WTC11 (cell line): ENCODE data around the gene DBNL. TPM values are rescaled to one million over a fixed set of nuclear protein-coding genes. Genes with fewer than 3 reads are reported as not detected.

Experiments
- ATAC-seq: fragments of 200-7000 bp; cut with Tn5 transposase; 2 replicates; pipeline ENCODE4 v1.10.0; 2021; ENCODE audit warnings: mild to moderate bottlenecking, moderate library complexity
- CTCF ChIA-PET: fragments of 300-600 bp; sonication (Branson Sonifier 250); formaldehyde crosslinking; loops from one replicate; lab custom pipeline; 2021; ENCODE audit warnings: antibody characterized with exemption; lab: Charles Lee
- POLR2A ChIA-PET: fragments of 350-600 bp; sonication (Branson Sonifier 250); formaldehyde crosslinking; loops from one replicate; lab custom pipeline; 2021; ENCODE audit warnings: antibody characterized with exemption; lab: Charles Lee
- DNase-seq: peaks from one replicate; pipeline ENCODE4 v3.0.0; 2021; ENCODE audit warnings: low spot score
- H3K27ac Mint-ChIP-seq: 2 replicates; pipeline ENCODE4 v1.8.0; 2021; ENCODE audit warnings: mixed read lengths
- H3K27me3 Mint-ChIP-seq: 2 replicates; pipeline ENCODE4 v1.8.0; 2021; ENCODE audit warnings: low read depth, mild to moderate bottlenecking, moderate library complexity, mixed read lengths
- H3K36me3 Mint-ChIP-seq: 2 replicates; pipeline ENCODE4 v1.8.0; 2021; ENCODE audit warnings: mixed read lengths
- H3K4me1 Mint-ChIP-seq: 2 replicates; pipeline ENCODE4 v1.8.0; 2022; ENCODE audit warnings: mixed read lengths
- H3K4me3 Mint-ChIP-seq: 2 replicates; pipeline ENCODE4 v1.8.0; 2021; ENCODE audit warnings: mild to moderate bottlenecking, moderate library complexity, mixed read lengths
- H3K9me3 Mint-ChIP-seq: 2 replicates; pipeline ENCODE4 v1.8.0; 2021; ENCODE audit warnings: mixed read lengths
- CREB1 ChIP-seq: sonication (generic); formaldehyde crosslinking; IDR thresholded peaks from 2 replicates; pipeline ENCODE4 v1.8.0; 2023; ENCODE audit warnings: mild to moderate bottlenecking, missing genetic modification reagents
- JUN ChIP-seq: sonication (generic); formaldehyde crosslinking; IDR thresholded peaks from 2 replicates; pipeline ENCODE4 v1.8.0; 2023; ENCODE audit warnings: mild to moderate bottlenecking, missing genetic modification reagents
- MXD4 ChIP-seq: fragments of 250-450 bp; sonication (Bioruptor Pico); IDR thresholded peaks from 2 replicates; pipeline ENCODE4 v1.8.0; 2021; ENCODE audit warnings: mild to moderate bottlenecking, moderate library complexity, borderline replicate concordance
- NFE2L1 ChIP-seq: sonication (generic); formaldehyde crosslinking; IDR thresholded peaks from 2 replicates; pipeline ENCODE4 v1.8.1; 2023; ENCODE audit warnings: missing genetic modification reagents
- NR3C1 ChIP-seq: sonication (generic); formaldehyde crosslinking; conservative IDR thresholded peaks from 2 replicates; pipeline ENCODE4 v1.8.1; 2023; ENCODE audit warnings: low read depth, mild to moderate bottlenecking, missing genetic modification reagents
- PRRX2 ChIP-seq: fragments of 250-450 bp; sonication (Bioruptor Pico); IDR thresholded peaks from 2 replicates; pipeline ENCODE4 v1.8.0; 2021; ENCODE audit warnings: mild to moderate bottlenecking
- RELA ChIP-seq: sonication (generic); formaldehyde crosslinking; IDR thresholded peaks from 2 replicates; pipeline ENCODE4 v1.8.1; 2022; ENCODE audit warnings: missing genetic modification reagents, mild to moderate bottlenecking, borderline replicate concordance
- TEAD4 ChIP-seq: sonication (generic); formaldehyde crosslinking; IDR thresholded peaks from 2 replicates; pipeline ENCODE4 v1.8.0; 2022; ENCODE audit warnings: mild to moderate bottlenecking, missing genetic modification reagents
- TP53 ChIP-seq: sonication (generic); formaldehyde crosslinking; IDR thresholded peaks from 2 replicates; pipeline ENCODE4 v1.8.1; 2023; ENCODE audit warnings: mild to moderate bottlenecking, missing genetic modification reagents
- ZNF219 ChIP-seq: sonication (generic); formaldehyde crosslinking; IDR thresholded peaks from 2 replicates; pipeline ENCODE4 v1.8.0; 2023; ENCODE audit warnings: missing genetic modification reagents, mild to moderate bottlenecking, borderline replicate concordance
- ZNF232 ChIP-seq: sonication (generic); formaldehyde crosslinking; IDR thresholded peaks from 2 replicates; pipeline ENCODE4 v1.8.0; 2022; ENCODE audit warnings: mild to moderate bottlenecking, missing genetic modification reagents
- ZNF317 ChIP-seq: sonication (generic); formaldehyde crosslinking; IDR thresholded peaks from 2 replicates; pipeline ENCODE4 v1.8.1; 2023; ENCODE audit warnings: low read depth, mild to moderate bottlenecking, moderate library complexity, missing genetic modification reagents, borderline replicate concordance
- ZNF396 ChIP-seq: fragments of 250-450 bp; sonication (Bioruptor Pico); IDR thresholded peaks from 2 replicates; pipeline ENCODE4 v1.8.0; 2021; ENCODE audit warnings: mild to moderate bottlenecking, moderate library complexity, borderline replicate concordance
- ZNF416 ChIP-seq: fragments of 250-450 bp; sonication (Bioruptor Pico); IDR thresholded peaks from 2 replicates; pipeline ENCODE4 v1.9.0; 2021; ENCODE audit warnings: mild to moderate bottlenecking, inconsistent platforms
- ZNF423 ChIP-seq: fragments of 250-450 bp; sonication (Bioruptor Pico); IDR thresholded peaks from 2 replicates; pipeline ENCODE4 v2.1.2; 2022; ENCODE audit warnings: mild to moderate bottlenecking, moderate library complexity
- total RNA-seq: library from RNA; stranded (reverse); gene quantifications from 3 replicates; pipeline ENCODE4 v1.2.3, GENCODE V29; 2021
- TF ChIP-seq, protein P1 (sequence below): sonication (generic); formaldehyde crosslinking; conservative IDR thresholded peaks from 2 replicates; pipeline ENCODE4 v1.8.1; 2023; ENCODE audit warnings: mild to moderate bottlenecking, low read depth, missing genetic modification reagents, moderate library complexity
- TF ChIP-seq, protein P2 (sequence below): fragments of 250-450 bp; sonication (Bioruptor Pico); conservative IDR thresholded peaks from 2 replicates; pipeline ENCODE4 v1.9.0; 2021; ENCODE audit warnings: mild to moderate bottlenecking
- TF ChIP-seq, protein P3 (sequence below): sonication (generic); formaldehyde crosslinking; IDR thresholded peaks from 2 replicates; pipeline ENCODE4 v1.8.1; 2022; ENCODE audit warnings: missing genetic modification reagents, borderline replicate concordance
- TF ChIP-seq, protein P4 (sequence below): fragments of 250-450 bp; sonication (Bioruptor Pico); IDR thresholded peaks from 2 replicates; pipeline ENCODE4 v1.9.0; 2021; ENCODE audit warnings: mild to moderate bottlenecking
- TF ChIP-seq, protein P5 (sequence below): sonication (generic); formaldehyde crosslinking; IDR thresholded peaks from 2 replicates; pipeline ENCODE4 v1.8.1; 2022; ENCODE audit warnings: mild to moderate bottlenecking, moderate library complexity, missing genetic modification reagents
- TF ChIP-seq, protein P6 (sequence below): sonication (generic); formaldehyde crosslinking; conservative IDR thresholded peaks from 2 replicates; pipeline ENCODE4 v1.8.1; 2022; ENCODE audit warnings: mild to moderate bottlenecking, missing genetic modification reagents
- TF ChIP-seq, protein P7 (sequence below): sonication (generic); formaldehyde crosslinking; IDR thresholded peaks from 2 replicates; pipeline ENCODE4 v1.8.1; 2023; ENCODE audit warnings: mild to moderate bottlenecking, missing genetic modification reagents

DBNL gene
- total RNA-seq, 1 experiment from 2014 or later: 36.1 TPM

DNA sequence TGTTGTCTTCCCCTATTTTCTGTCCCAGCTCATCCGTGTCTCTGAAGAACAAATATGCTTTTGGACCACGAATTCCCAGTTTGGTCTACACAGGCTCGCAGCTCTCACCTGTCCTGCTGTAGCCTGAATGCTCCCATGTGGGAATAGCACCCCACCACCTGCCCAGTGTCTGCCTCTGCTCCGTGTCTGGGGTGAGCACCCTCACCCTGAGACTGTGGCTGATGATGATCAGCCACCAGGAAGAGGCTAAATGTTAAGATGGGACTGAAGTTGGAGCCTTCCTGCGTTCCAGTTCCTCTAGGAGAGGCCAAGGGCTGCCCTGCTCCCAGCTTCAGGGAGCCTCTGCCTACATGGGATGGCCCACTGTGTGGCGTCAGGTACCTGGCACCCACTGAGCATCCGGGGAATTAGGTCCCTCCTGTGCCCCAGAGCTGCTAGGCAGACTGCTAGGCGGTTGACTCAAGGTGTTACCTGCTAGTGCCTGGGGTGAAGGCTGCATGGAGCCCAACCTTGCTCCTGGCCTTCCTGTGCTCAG lies 17.2 kb downstream of the DBNL start:
- no peak for TF ChIP-seq JUN (CRISPR knock-in tag)
- TF ChIP-seq CREB1 (CRISPR knock-in tag): no peak
- no peak for TF ChIP-seq ZNF396
- TF ChIP-seq, protein P1, sequence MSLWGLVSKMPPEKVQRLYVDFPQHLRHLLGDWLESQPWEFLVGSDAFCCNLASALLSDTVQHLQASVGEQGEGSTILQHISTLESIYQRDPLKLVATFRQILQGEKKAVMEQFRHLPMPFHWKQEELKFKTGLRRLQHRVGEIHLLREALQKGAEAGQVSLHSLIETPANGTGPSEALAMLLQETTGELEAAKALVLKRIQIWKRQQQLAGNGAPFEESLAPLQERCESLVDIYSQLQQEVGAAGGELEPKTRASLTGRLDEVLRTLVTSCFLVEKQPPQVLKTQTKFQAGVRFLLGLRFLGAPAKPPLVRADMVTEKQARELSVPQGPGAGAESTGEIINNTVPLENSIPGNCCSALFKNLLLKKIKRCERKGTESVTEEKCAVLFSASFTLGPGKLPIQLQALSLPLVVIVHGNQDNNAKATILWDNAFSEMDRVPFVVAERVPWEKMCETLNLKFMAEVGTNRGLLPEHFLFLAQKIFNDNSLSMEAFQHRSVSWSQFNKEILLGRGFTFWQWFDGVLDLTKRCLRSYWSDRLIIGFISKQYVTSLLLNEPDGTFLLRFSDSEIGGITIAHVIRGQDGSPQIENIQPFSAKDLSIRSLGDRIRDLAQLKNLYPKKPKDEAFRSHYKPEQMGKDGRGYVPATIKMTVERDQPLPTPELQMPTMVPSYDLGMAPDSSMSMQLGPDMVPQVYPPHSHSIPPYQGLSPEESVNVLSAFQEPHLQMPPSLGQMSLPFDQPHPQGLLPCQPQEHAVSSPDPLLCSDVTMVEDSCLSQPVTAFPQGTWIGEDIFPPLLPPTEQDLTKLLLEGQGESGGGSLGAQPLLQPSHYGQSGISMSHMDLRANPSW (CRISPR knock-in tag): no peak
- TF ChIP-seq, protein P2, sequence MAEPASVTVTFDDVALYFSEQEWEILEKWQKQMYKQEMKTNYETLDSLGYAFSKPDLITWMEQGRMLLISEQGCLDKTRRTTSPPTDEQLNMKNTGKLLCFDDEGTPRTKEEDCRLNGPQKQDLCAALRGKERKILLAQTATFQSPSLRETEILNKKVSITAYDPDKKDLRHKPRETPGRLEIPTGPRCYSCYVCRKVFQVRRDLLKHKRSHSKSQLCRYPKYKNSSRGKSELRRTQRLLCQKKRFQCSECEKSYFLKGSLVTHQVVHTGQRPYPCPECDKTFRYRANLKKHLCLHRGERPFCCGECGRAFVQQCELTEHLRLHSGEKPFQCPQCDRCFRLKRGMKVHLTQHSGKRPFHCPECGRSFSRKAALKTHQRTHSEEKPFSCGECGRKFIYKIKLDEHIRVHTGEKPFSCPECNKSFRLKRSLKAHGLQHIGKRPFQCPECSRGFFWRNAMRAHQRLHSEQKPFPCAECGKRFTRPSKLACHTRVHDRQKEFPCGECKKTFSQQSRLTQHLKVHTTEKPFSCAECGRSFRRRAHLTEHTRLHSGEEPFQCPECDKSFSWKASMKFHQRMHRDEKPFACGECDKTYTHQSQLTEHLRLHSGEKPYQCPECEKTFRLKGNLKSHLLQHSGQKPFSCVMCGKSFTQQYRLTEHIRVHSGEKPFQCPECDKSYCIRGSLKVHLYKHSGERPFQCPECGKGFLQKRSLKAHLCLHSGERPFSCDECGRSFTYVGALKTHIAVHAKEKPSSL (CRISPR knock-in tag): no peak
- TF ChIP-seq ZNF219: no peak
- no peak for TF ChIP-seq PRRX2
- no peak for TF ChIP-seq NR3C1
- TF ChIP-seq, protein P3, sequence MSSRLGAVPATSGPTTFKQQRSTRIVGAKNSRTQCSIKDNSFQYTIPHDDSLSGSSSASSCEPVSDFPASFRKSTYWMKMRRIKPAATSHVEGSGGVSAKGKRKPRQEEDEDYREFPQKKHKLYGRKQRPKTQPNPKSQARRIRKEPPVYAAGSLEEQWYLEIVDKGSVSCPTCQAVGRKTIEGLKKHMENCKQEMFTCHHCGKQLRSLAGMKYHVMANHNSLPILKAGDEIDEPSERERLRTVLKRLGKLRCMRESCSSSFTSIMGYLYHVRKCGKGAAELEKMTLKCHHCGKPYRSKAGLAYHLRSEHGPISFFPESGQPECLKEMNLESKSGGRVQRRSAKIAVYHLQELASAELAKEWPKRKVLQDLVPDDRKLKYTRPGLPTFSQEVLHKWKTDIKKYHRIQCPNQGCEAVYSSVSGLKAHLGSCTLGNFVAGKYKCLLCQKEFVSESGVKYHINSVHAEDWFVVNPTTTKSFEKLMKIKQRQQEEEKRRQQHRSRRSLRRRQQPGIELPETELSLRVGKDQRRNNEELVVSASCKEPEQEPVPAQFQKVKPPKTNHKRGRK (CRISPR knock-in tag): no peak
- no peak for TF ChIP-seq NFE2L1 (CRISPR knock-in tag)
- TF ChIP-seq, protein P4, sequence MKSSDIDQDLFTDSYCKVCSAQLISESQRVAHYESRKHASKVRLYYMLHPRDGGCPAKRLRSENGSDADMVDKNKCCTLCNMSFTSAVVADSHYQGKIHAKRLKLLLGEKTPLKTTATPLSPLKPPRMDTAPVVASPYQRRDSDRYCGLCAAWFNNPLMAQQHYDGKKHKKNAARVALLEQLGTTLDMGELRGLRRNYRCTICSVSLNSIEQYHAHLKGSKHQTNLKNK (CRISPR knock-in tag): no peak
- TF ChIP-seq, protein P5, sequence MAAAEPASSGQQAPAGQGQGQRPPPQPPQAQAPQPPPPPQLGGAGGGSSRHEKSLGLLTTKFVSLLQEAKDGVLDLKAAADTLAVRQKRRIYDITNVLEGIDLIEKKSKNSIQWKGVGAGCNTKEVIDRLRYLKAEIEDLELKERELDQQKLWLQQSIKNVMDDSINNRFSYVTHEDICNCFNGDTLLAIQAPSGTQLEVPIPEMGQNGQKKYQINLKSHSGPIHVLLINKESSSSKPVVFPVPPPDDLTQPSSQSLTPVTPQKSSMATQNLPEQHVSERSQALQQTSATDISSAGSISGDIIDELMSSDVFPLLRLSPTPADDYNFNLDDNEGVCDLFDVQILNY (CRISPR knock-in tag): no peak
- no peak for TF ChIP-seq ZNF423 (CRISPR knock-in tag)
- no peak for TF ChIP-seq RELA
- no peak for TF ChIP-seq ZNF416 (CRISPR knock-in tag)
- TF ChIP-seq, all 79 proteins: peak for 0
- CTCF ChIA-PET: no interaction called here
- no peak for ATAC-seq
- Mint-ChIP-seq H3K36me3 (peaks cover 28% of the 10 kb centered on the region), H3K9me3 (no peaks in the 10 kb centered on the region), H3K27ac (no peak overlapping the region), H3K4me3 (no peak overlapping the region), H3K27me3 (peaks cover 2% of the 10 kb centered on the region; the same call in 1 of the 2 replicates), H3K4me1 (peaks cover 32% of the 10 kb centered on the region)
- POLR2A ChIA-PET: no interaction called here
- DNase-seq: no peak

DNA sequence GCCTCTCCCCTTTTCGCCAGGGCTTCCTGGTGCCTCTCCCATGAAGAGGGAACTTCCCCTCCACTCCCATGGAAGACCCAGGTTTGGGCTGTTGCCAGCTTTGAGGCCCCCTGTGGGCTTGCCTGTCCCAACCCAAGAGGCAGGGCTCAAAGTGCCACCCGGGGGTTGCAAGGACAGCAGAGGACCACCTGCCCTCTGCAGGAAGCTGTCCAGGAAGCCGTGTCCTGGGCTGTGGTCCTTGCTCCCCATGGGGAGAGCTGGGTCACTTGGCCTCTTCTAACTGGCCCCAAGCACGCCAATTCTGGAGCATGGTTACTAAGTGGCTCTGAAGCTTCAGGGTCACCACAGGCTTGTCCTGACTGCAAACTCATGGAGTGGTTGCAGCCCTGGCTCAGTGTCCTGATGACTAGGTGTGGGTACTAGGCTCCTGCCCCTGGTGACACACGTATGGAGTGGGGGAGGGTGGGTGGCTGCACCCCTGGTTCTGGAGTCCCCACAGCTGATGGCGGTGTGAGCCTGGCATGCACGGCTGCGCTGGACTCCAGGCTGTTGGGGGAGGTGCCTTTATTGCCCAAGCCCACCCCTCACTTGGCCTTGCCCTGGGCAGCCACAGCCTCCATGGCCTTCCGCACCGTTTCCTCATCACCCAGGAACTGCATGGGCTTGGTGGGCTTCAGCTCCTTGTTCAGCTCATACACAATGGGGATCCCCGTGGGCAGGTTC lies 17.8 kb downstream of the DBNL start:
- Mint-ChIP-seq H3K27ac (no peak overlapping the region), H3K27me3 (peaks cover 8% of the 10 kb centered on the region), H3K4me3 (no peak overlapping the region), H3K36me3 (peaks cover 28% of the 10 kb centered on the region), H3K9me3 (no peaks in the 10 kb centered on the region), H3K4me1 (peaks cover 32% of the 10 kb centered on the region)
- ChIA-PET POLR2A (no interaction called here), CTCF (interaction anchor here (2.4 kb wide), 1 partner anchor 10 kb away, joined by 15 read pairs; no protein-coding TSS in a partner anchor)
- DNase-seq (no peak), ATAC-seq (no peak)
- TF ChIP-seq ZNF317 (CRISPR knock-in tag) (no peak), JUN (CRISPR knock-in tag) (no peak), TEAD4 (CRISPR knock-in tag) (no peak), TP53 (CRISPR knock-in tag) (no peak), ZNF423 (CRISPR knock-in tag) (no peak), ZNF396 (no peak), ZNF232 (CRISPR knock-in tag) (no peak), MXD4 (CRISPR knock-in tag) (no peak)
- TF ChIP-seq, protein P6, sequence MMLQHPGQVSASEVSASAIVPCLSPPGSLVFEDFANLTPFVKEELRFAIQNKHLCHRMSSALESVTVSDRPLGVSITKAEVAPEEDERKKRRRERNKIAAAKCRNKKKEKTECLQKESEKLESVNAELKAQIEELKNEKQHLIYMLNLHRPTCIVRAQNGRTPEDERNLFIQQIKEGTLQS (CRISPR knock-in tag): no peak
- TF ChIP-seq, protein P7, sequence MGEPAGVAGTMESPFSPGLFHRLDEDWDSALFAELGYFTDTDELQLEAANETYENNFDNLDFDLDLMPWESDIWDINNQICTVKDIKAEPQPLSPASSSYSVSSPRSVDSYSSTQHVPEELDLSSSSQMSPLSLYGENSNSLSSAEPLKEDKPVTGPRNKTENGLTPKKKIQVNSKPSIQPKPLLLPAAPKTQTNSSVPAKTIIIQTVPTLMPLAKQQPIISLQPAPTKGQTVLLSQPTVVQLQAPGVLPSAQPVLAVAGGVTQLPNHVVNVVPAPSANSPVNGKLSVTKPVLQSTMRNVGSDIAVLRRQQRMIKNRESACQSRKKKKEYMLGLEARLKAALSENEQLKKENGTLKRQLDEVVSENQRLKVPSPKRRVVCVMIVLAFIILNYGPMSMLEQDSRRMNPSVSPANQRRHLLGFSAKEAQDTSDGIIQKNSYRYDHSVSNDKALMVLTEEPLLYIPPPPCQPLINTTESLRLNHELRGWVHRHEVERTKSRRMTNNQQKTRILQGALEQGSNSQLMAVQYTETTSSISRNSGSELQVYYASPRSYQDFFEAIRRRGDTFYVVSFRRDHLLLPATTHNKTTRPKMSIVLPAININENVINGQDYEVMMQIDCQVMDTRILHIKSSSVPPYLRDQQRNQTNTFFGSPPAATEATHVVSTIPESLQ (CRISPR knock-in tag): no peak
